ENCODE data around the gene ZNF768. TPM values are rescaled to one million over a fixed set of nuclear protein-coding genes. Genes with fewer than 3 reads are reported as not detected.
A peak's percentile ranks its signal among the peaks of the same experiment; 100 is the strongest.

The ZNF768 gene
- total and polyA plus RNA-seq, 2 of the 13 experiments (the other 11 are each of a cell fraction or from before 2014, with no cell fraction given) = 26.7 to 34.4 TPM

DNA sequence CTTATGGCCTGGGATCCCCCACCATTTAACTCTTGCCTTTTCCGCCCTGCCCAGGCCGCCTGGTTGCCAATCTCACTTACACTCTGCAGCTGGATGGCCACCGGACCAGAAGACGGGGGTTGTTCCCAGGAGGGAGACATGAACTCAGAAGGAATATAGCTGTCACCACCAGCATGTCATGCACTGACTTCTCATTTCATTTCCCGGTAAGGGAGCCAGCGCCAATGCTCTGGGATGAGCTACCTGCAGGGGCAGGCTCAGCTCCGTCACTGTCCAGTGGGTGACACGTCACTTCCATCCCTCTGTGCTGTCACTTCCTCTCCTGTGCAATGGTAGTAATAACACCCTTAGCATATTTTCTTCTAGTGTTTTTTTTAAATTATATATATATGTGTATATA, 27.1 kb downstream of the ZNF768 start (continued):
- TF ChIP-seq ZNF687 (CRISPR knock-in tag; IDR thresholded peaks at IDR 0.05) = peak; percentile 31; the same call in 1 of the 2 replicates
- 0 out of 2 replicates have a peak, but pooled peaks have one; percentile 37 for TF ChIP-seq ZHX2 (IDR thresholded peaks at IDR 0.05; ENCODE audit: low read depth)
- TF ChIP-seq ZHX2 (CRISPR knock-in tag; IDR thresholded peaks at IDR 0.05; ENCODE audit: borderline replicate concordance) = no peak
- TF ChIP-seq ELK4 (CRISPR knock-in tag; IDR thresholded peaks at IDR 0.05; ENCODE audit: borderline replicate concordance) = no peak
- TF ChIP-seq, protein P1, sequence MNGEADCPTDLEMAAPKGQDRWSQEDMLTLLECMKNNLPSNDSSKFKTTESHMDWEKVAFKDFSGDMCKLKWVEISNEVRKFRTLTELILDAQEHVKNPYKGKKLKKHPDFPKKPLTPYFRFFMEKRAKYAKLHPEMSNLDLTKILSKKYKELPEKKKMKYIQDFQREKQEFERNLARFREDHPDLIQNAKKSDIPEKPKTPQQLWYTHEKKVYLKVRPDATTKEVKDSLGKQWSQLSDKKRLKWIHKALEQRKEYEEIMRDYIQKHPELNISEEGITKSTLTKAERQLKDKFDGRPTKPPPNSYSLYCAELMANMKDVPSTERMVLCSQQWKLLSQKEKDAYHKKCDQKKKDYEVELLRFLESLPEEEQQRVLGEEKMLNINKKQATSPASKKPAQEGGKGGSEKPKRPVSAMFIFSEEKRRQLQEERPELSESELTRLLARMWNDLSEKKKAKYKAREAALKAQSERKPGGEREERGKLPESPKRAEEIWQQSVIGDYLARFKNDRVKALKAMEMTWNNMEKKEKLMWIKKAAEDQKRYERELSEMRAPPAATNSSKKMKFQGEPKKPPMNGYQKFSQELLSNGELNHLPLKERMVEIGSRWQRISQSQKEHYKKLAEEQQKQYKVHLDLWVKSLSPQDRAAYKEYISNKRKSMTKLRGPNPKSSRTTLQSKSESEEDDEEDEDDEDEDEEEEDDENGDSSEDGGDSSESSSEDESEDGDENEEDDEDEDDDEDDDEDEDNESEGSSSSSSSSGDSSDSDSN (CRISPR knock-in tag; IDR thresholded peaks at IDR 0.05) = no peak
- TF ChIP-seq CREB1 (IDR thresholded peaks at IDR 0.05) = peak; percentile 74
- peak; percentile 91 for TF ChIP-seq CREB1 (CRISPR knock-in tag; IDR thresholded peaks at IDR 0.05)

All from HepG2 (cell line).